NK-92 treated with Interleukin-12 subunit alpha and Interleukin-12 subunit beta, amount 100 ng/mL, for 24 hours (cell line): ENCODE results near the gene AKT1.
A peak's percentile ranks its signal among the peaks of the same experiment; 100 is the strongest.
"Not testable (repeated sequence)": the region's sequence is repeated elsewhere in the genome, so short reads cannot be mapped to it uniquely, and the experiment has no call there.

Source experiments
- DNase-seq: peaks from one replicate; lab custom pipeline; 2025; lab: John Stamatoyannopoulos, UW

Gene AKT1

DNA sequence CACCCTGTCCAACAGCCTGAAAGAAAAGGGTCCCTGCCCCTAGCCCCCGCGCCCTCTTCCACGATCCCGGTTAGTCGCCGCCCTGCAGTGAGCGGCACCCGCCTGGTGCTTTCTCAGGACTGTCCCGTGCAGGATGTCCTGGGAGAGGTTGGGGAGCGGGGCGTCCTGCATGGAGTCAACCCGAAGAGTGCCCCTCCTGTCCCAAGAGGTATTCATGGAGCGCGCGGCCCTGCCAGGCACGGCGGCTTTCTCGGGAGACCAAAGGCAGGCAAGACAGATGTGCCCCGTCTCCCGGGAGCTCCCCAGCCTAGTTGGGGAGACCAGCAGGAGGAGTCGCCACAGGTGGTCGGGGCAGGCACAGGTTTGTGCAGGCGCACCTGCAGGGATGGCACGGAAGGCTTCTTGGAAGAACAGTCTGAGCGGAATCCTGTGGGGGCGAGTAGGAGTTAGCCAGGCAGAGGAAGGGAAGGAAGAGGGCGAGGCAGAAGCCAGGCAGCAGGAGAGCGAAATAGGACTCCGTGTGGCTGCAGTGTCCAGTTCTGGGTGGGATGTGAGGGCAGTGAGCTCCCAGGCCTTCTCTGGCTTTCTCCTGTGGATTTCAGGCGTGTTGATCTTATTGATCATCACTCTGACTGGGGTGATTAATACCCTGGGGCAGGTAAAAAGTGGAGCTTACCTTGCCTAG lies 41.9 kb downstream of the AKT1 start:
- no peak for DNase-seq

DNA sequence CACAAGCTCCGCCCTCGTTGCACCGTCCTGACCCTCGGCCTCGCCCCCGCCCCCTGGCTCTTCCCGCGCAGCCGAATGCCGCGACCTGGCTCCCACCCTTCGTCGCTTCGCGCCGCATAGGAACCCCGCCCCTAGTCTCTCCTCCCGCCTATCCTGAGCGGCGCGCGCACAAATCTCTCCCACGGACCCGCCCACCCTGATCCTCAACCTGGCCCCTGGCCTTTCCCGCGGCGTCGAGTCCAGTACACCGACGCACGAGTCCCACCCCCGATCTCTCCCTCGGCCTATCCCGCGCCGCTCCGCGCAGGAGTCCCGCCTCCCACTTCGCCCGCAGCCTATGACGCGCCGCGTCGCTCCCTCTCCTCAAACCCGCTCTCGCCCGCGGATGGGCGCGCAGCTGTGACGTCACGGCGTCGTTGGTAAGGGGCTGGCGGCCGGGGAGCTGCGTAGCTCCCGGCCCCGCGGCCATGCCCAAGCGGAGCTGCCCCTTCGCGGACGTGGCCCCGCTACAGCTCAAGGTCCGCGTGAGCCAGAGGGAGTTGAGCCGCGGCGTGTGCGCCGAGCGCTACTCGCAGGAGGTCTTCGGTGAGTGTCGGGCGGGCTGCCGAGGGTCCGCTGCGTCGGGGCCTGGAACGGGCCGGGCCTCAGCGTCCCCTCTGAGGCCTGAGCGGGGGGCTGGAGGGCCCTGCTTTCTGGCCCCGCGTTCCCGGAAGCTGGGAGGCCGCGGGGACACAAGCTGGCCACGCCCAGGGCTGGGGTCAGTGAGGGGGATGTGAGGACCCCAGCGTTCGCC lies 42.6 kb downstream of the AKT1 start, which contains the start of gene SIVA1:
Gene SIVA1, plus strand, starts transcription at position 413 of the 793 bp plus-strand sequence. Its CDS starts 55 bp downstream, at position 468.
- DNase-seq = peak; percentile 100

GRCh38 chr14:104752423-104752734 lies 43.2 kb downstream of the AKT1 start:
- no peak for DNase-seq

DNA sequence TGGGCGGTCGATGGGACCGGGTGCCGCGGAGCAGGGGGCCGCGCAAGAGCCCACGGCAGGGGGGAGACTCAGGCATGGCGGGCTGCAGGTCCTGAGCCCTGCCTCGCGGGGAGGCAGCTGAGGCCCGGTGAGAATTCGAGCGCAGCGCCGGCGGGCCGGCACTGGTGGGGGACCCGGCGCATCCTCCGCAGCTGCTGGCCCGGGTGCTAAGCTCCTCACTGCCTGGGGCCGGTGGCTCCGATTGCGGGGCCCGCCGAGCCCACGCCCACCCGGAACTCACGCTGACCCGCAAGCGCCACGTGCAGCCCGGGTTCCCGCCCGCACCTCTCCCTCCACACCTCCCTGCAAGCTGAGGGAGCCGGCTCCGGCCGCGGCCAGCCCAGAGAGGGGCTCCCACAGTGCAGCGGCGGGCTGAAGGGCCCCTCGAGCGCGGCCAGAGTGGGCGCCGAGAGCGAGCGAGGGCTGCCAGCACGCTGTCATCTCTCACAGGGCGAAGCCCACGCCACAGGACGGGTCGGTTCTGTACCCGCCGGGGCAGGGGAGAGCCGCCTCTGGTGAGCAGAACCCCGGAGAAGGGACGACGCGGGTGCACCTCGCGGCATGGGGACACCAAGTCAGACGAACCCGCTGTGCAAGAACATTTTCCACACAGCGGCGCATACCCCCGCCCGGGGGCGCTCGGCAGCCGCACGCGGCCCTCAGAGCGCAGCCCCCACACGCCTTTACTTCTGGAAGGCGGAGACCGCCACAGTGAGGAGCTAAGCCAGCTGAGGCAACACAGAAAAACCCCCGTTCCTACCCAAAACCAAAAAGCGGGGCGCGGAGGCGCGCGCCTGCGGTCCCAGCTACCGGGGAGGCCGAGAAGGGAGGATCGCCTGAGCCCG lies 43.8 kb downstream of the AKT1 start:
- DNase-seq = no peak

DNA sequence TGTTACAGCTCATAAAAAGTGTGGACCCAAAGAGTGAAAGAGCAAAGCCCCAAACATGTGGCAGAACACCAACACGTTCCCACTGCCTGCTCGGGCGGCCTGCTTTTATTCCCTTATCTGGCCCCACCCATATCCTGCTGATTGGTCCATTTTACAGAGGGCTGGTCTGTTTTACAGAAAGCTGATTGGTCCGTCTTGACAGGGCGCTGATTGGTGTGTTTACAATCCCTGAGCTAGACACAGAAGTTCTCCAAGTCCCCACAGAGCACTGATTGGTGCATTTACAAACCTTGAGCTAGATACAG lies 44.8 kb downstream of the AKT1 start:
- DNase-seq = not testable (repeated sequence)

GRCh38 chr14:104750056-104750752 lies 45.3 kb downstream of the AKT1 start:
- no peak for DNase-seq

GRCh38 chr14:104749111-104749649 lies 46.4 kb downstream of the AKT1 start:
- no peak for DNase-seq

GRCh38 chr14:104747876-104748275 lies 47.7 kb downstream of the AKT1 start:
- no peak for DNase-seq

DNA sequence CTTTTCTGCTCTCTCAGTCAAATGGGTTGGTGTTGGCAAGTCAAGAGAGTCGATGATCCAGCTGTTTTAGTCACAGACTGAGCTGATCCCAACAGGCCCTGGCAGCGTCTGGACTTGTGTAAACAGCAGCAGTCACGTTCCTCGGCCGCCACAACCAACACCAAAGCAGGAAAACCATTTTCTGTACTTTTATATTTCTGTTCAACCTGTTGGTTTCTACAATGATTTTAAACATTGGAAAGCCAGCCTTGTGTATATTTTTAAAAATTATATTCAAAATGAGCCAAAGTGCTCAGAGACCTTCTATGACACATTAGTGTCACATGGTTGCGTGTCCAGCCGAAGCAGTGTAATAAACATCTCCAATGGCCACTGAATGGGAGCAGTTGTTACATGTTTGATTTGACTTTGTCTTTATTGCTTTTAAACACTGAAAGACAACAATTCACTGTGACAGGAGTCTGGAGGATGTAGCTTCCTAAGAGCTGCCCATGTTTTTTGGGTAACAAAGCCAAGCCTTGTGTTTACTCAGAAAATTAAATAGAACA lies 48.5 kb downstream of the AKT1 start:
- DNase-seq = no peak

GRCh38 chr14:104746071-104746545 lies 49.4 kb downstream of the AKT1 start:
- DNase-seq = no peak

DNA sequence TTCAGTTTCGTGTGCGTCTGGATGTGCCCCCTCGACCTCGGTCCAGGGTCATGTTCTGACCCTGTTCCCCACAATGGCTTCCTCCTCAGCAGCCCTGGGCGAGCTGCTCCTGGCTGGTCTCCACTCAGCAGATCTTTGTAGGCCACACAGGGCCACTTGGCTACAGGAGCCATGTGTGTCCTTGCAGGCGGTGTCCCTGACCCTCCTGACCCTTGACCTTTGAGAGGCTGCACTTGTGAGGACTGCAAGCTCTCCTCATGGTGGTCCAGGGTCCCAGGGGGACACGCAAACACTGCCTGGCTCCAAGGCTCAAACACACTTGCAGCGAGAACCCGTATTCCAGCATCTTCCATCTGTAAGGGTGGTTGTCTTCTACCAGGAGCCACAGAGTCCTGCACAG lies 50.1 kb downstream of the AKT1 start:
- no peak for DNase-seq

- DNase-seq = no peak
These were observed 51.1 kb downstream of the AKT1 start for GRCh38 chr14:104744484-104744883.

- no peak for DNase-seq
These were observed 51.8 kb downstream of the AKT1 start for GRCh38 chr14:104743461-104744380.

GRCh38 chr14:104742586-104743455 lies 52.7 kb downstream of the AKT1 start:
- DNase-seq = no peak

DNA sequence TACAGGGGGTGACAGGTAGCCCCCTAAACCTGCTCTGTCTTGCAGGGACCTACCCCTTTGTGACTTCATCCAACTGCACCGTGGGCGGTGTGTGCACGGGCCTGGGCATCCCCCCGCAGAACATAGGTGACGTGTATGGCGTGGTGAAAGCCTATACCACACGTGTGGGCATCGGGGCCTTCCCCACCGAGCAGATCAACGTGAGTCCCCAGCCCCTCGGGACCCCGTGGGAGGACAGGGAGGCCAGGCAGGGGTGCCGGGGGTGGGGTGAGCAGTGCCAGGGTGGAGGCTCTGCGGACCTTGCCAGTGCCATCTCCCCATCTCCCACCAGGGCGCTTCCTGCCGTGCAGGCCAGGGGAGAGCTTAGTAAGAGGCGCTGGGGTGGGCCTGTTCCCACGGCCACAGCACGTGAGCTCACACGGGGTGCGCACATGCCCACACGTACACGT lies 53.7 kb downstream of the AKT1 start:
- DNase-seq = no peak

GRCh38 chr14:104741108-104741802 lies 54.3 kb downstream of the AKT1 start:
- DNase-seq = no peak

DNA sequence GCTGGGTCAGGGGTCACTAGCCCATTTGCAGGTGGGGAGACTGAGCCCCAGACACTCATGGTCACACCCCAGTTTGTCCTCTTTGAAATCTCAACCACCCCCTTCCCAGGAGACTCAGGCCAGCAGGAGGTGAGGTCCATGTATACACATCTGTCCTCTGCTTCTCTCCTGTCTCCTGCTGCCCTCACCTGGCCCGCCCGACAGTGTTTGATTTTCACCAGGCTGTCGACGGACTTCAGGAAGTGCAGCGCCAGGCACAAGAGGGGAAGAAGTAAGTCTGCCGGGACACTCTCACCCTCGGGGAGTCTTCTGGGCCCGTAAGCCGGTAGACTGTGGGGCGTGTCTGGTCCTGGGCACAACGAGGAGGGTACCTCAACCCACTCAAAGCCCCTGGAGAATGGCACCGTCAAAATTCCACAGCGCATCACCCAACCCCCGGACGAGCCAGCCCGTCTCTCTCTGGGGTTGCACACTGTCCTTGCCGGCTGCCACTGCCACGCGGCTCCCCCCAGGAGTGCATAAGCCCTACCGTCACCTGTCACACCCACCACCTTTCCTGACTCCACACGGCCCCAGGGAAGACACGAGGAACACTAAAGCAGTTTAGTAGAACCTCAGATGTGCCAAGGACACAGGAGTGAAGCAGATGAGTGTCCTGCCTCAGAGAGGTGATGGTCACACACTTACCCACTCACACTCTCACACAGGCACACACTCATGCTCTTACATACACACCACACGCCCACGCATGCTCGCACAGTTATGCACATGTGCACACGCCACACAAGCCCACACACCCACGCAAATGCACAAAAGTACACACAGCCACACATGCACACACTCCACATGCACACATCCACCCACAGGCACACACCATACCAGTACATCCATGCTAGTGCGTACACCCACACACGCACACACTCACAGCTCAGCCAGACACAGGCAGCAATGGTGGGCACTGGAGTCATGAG lies 55.7 kb downstream of the AKT1 start:
- DNase-seq = no peak
